Measurements from ENCODE around the gene UQCC2. TPM values are rescaled to one million over a fixed set of nuclear protein-coding genes. Genes with fewer than 3 reads are reported as not detected.

The UQCC2 gene
- total and polyA plus RNA-seq, 2 of the 4 experiments (the other 2 are of a cell fraction): 13.8 to 34.5 TPM

DNA sequence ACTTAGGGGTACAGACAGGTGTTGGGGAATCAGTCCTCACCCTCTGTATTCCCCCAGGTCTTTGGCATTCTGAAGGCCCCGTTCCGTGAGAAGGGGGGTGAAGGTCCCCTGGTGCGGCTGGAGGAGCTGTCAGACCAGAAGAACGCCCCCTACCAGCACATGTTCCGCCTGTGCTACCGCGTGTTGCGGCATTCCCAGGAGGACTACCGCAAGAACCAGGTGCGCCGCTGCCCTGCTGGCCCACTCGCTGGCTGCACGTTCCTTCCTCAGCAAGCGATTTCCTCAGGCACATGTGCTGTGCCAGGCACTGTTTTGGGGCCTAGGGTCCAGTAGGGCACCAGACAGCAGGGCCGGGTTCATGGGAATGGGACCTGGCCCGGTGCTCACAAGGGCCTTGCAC lies 44.4 kb downstream of the UQCC2 start:
- Histone ChIP-seq H4K20me1 (ENCODE audit: insufficient read depth, low read length) (no peaks in the 10 kb centered on the region), H3K4me1 (ENCODE audit: control insufficient read depth, insufficient read depth, low read length) (no peaks in the 10 kb centered on the region), H4K91ac (ENCODE audit: insufficient read depth, low read depth, low read length) (no peak overlapping the region), H2BK5ac (ENCODE audit: low read depth, low read length, poor library complexity, severe bottlenecking) (no peak overlapping the region), H3K4me2 (ENCODE audit: low read depth, low read length) (no peak overlapping the region), H3K9ac (ENCODE audit: low read depth, low read length) (no peak overlapping the region), H2AK9ac (replicated peaks; ENCODE audit: low read depth, low read length, poor library complexity) (no peak overlapping the region), H3K27ac (ENCODE audit: insufficient read depth, low read length) (no peak overlapping the region), H3K23ac (ENCODE audit: low read depth, low read length) (no peak overlapping the region), H4K5ac (ENCODE audit: low read depth, low read length) (no peak overlapping the region), H3K4ac (ENCODE audit: low read depth, low read length) (no peak overlapping the region), H2BK20ac (ENCODE audit: low read depth, low read length) (no peak overlapping the region), H3K18ac (ENCODE audit: low read depth, low read length) (no peak overlapping the region), H2AFZ (replicated peaks; ENCODE audit: low read length, poor library complexity) (no peak overlapping the region), H2AK5ac (ENCODE audit: low read depth, low read length) (no peak overlapping the region), H3K27me3 (ENCODE audit: control insufficient read depth, insufficient read depth, low read length) (no peaks in the 10 kb centered on the region; the same call in 1 of the 2 replicates), H4K8ac (ENCODE audit: low read depth in 2 of 2, low read length in 2 of 2) (no peak overlapping the region), H3K79me1 (ENCODE audit: low read depth in 1 of 2, low read length in 2 of 2) (no peaks in the 10 kb centered on the region), H3K56ac (ENCODE audit: extremely low read depth, insufficient read depth, low read length) (no peak overlapping the region), H3K9me1 (ENCODE audit: insufficient read depth, low read length) (no peaks in the 10 kb centered on the region; the same call in 1 of the 2 replicates), H3K36me3 (ENCODE audit: control insufficient read depth, insufficient read depth, low read length) (no peaks in the 10 kb centered on the region), H2BK15ac (ENCODE audit: low read depth, low read length) (no peak overlapping the region), H2BK120ac (ENCODE audit: low read depth, low read length) (no peak overlapping the region), H3K14ac (replicated peaks; ENCODE audit: low read depth, low read length) (no peak overlapping the region), H3K9me3 (ENCODE audit: control insufficient read depth, insufficient read depth, low read length) (no peaks in the 10 kb centered on the region), H3K4me3 (ENCODE audit: insufficient read depth, low read depth, low read length) (no peak overlapping the region)
- dilution Hi-C loops (cut with HindIII; ENCODE audit: low sequenced_read_pairs, unreplicated experiment) (no loop called here), in situ Hi-C loops (cut with MboI; ENCODE audit: low sequenced_read_pairs) (no loop called here), intact Hi-C loops (cut with micrococcal nuclease) (no loop called here)
- BruUV-seq (replicated peaks): no TSS peak
- DNase-seq (no peak), ATAC-seq (ENCODE audit: low read depth) (no peak)
- TF ChIP-seq RCOR1 (IDR thresholded peaks at IDR 0.05; ENCODE audit: insufficient replicate concordance, low read length): no peak
- TF ChIP-seq, protein P1, sequence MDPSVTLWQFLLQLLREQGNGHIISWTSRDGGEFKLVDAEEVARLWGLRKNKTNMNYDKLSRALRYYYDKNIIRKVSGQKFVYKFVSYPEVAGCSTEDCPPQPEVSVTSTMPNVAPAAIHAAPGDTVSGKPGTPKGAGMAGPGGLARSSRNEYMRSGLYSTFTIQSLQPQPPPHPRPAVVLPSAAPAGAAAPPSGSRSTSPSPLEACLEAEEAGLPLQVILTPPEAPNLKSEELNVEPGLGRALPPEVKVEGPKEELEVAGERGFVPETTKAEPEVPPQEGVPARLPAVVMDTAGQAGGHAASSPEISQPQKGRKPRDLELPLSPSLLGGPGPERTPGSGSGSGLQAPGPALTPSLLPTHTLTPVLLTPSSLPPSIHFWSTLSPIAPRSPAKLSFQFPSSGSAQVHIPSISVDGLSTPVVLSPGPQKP (IDR thresholded peaks at IDR 0.05; ENCODE audit: borderline replicate concordance, low read depth, low read length): no peak
- no peak for TF ChIP-seq MXI1 (IDR thresholded peaks at IDR 0.05; ENCODE audit: borderline replicate concordance, low read depth, low read length)
- TF ChIP-seq MAZ (IDR thresholded peaks at IDR 0.05; ENCODE audit: borderline replicate concordance, low read depth, low read length): no peak
- WGBS, 2 experiments (ENCODE audit: extremely low coverage in 2 of 2, insufficient read length in 1 of 2): 93% methylated on average over 14 of the region's 16 CpGs; no CpG with 5 or more reads in 1 of the 2 experiments
- CTCF ChIA-PET: no interaction called here
- POLR2A ChIA-PET (ENCODE audit: unreplicated experiment): no interaction called here

Data from IMR-90 (cell line).